Testis (tissue), 2 donors: ENCODE results near the gene KIR2DL1.
"Not testable (repeated sequence)": the region's sequence is repeated elsewhere in the genome, so short reads cannot be mapped to it uniquely, and the experiment has no call there.

Experiments
- CTCF ChIP-seq, 3 experiments: fragments of 450-650 bp in 2 of 3; fragments of 200-600 bp in 1 of 3; sonication (generic) in 1 of 3; IDR thresholded peaks; one replicate each; pipeline ENCODE4 v1.5.1; 2016 to 2019; ENCODE audit warnings: antibody characterized with exemption in 3 of 3, mild to moderate bottlenecking in 2 of 3, moderate library complexity in 1 of 3
- POLR2A ChIP-seq: fragments of 450-650 bp; IDR thresholded peaks from one replicate; pipeline ENCODE4 v1.6.1; 2017; ENCODE audit warnings: antibody characterized with exemption, mild to moderate bottlenecking, moderate library complexity

GRCh38 chr19:54775830-54776229 is 6.2 kb downstream of the KIR2DL1 start:
- not testable (repeated sequence) for TF ChIP-seq CTCF (IDR thresholded peaks at IDR 0.05); POLR2A
